ENCODE measurements around the gene ZBP1.

Gene ZBP1

DNA sequence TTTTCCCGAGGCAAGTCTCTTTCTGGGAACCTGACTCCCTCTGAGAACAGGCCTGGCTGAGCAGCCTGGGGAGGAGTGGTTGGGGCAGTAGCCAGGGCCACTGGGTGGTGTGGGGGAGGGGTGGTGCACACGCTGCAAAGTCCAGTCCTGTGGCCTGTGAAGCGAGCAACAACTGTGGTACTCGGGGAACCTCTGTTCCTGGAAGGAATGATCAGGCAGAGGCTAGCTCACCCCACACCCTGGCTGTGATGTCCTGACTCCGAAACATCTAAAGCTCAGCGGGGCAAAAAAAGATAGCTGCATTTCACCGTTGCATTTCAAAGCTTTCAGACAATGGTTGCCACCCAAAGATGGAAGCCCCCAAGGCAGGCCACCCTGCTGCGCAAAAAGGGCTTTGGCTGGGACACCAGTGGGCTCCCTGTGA is 33.8 kb downstream of the ZBP1 start:
- ATAC-seq: no peak
- no peak for DNase-seq

DNA sequence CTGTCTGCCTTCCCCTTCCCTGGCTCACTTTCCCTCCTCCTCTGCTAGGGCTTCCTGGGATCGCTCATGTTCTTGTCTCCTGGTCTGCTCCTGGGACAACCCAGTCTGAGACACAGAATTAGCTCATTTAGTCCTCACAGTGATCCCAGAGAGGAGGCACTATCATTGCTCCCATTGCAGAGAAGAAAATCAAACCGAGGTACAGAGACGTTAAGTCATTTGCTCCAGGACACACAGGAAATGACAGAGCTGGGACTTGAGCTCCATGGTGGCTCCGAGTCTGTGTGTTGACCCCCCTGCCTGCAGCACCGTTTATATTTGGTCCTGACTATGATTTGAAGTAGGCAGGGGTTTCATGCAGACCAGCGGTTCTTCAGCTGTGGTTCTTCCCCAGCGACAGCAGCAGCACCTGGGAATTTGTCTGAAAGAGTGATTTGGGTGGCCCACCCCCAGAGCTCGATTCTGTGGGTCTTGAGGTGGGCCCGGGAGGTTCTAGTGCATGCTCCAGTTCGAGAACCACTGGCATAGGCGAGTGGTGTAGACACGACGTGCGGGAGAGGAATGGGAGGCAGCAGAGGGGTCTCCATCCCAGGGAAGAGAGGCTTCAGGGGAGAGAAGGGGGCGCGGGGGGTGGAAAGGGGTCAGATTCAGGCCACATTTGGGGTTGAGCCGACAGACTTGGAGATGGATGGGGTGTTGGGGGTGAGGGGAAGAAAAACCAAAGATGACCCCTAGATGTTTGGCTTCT is 34.6 kb downstream of the ZBP1 start:
- DNase-seq (no peak), ATAC-seq (no peak)

DNA sequence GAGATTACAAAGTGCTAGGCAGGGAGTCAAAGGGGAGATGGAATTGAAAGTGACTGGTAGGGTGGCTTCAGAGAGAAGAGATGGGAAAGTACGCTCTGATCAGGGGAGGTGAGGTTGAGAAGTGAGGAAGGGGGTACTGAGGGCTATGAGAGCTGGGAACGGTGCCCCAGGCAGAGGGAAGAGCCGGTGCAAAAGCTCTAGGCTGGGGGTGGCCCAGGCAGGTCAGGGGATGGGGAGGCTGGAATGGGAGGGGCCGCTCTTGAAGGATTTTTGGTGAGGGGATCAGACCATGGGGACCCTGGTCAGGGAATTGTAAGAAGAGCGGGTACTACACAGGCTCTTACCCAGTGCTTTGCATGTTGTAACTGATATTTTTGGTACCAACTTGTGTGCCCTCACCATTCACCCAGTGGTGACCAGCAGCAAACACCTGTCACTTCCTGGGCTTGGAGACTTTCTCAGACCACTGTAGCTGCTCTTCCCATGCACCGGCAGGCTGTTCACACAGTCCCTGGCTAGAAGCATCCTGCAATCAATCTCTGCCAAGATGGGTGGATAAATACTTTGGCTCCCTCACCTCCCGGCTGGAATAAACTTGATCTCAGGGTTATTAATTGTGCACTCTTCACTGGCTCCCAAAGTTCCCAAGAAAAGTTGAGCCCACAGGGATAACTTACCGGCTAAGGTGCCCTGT is 35.3 kb downstream of the ZBP1 start:
- ATAC-seq (no peak), DNase-seq (no peak)

DNA sequence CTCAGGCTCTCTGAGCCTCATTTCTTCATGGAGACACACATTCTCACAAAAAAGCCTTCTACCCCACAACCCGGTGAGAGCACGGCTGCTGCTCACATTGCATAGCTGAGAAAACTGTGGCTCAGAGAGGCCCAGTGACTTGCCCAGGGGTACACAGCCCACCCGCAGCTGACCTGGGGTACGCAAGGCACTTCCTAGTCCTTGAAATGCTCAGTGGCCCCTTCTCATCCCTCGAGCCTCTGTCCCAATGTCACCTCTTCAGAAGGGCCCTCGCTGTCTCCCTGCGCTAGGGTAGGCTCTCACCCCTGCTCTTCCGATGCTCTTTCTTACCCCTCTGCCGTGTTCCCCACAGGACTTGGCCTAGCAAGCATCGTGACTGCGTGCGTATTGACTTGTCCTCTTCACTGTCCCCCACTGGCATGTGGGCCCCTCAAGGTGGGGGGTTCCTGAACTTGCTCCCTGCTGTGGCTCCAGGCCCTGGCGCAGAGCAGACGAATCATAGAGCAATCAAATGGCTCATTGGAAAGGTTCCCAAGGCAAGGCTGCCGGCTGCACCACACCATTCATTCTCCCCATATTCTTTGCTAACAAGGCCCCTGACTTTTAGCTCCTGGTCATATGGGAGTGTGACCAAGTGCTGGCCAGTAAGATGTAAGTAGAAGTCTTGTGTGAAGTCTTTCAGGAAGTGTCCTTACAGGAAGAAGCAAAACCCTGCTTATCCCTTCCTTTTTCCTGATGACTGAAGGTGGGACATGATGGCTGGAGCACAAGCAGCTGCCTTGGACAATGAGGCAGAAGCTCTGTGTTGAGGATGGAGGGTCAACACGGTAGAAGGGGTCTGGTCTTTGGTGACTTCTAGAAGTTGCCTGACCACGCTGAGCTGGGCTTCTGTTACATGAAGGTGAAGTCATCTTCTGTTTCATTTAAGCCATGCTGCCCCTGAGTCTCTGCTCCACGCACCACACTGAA is 36.7 kb downstream of the ZBP1 start:
- no peak for DNase-seq
- ATAC-seq: no peak

DNA sequence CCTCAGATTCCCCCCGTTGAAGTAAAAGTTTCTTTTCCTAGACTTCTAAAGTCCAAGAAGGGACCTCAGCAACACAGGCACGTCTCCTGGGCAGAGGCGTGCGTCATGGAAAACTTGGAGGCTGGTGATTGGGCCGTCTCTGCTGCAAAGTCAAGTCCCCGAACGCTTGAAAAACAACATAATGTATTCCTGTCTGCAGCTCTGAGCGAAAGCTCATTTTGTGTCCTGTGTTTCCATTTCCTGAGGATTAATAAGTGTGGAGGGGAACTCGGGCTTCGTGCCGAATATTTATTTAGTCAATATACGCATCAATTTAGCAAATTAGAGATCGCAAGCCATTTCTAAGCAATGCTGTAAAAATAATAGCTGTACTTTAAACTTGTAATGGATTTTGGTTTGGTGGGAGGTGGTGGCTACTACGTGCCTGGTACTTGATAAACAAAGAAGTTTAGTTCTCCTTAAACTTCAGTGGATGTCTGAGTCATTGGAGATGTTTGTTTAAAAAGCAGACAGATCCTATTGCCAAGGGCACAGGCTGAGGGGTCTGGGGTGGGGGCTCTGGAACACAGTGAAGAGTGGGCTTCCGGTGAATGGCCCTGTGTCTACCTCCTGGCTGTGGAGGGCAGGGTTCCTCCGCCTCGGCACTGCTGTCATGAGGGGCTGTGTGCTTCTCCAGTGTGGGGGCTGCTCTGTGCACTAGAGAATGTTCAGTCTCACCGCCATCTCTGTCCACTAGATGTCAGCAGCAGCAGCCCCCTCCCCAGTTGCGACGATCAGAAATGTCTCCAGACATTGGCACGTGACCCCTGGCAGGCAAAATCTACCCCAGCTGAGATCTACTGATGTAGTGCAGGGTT is 37.6 kb downstream of the ZBP1 start:
- no peak for ATAC-seq
- no peak for DNase-seq

DNA sequence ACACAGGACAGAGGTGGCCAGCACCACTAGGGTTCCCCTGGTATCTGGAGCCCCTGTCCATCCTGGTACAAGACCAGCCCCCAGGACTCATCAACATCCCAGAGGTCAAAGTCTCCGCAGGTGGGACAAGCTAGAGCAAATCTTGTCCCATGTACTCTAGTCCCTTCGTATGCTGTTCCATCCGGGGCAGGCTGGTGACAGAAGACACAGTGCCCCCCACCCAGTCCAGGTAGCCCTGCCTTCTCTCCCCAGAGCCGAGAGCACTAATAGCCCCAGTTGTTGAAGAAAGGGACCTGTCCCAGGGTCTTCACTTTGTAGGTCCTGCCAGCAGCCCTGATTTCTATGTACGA is 38.2 kb downstream of the ZBP1 start:
- DNase-seq: no peak
- no peak for ATAC-seq

DNA sequence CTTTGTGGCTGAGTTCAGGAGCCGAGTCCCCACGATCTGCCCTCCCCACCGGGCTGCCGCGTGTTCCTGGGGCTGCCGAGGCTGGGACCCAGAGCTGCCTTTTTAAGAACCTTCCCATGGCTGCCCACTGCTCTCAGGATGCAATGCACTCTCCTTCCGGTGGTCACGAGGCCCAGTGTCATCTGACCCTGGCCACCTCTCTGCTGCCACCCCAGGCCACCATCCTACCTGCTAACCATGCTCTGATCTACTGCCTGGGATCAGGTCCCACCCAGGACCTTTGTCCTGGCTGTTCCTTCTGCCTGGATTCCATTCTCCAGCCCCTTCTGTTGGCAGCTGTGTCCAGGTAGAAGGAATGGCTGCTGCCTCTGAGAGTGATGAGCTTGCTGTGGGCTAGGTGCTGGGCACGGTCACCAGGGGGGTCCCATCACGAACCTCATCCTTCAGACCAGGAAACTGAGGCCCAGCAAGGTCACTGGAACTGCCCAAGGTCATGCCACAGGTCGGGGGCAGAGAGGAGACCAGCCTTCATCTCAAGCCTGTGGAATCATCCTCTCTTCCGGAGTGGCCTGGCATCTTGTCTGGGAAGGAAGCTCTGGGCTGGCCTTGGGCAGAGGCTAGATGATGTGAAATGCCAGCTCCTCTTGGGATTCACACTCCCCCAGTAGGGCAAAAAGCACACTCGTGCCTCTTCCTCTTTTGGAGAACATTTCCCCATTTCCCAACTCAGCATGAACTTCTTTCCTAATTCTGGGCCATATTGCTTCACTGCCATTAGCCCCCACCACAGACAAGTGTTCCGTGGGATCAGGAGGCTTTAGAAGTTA is 38.8 kb downstream of the ZBP1 start:
- no peak for DNase-seq
- no peak for ATAC-seq

DNA sequence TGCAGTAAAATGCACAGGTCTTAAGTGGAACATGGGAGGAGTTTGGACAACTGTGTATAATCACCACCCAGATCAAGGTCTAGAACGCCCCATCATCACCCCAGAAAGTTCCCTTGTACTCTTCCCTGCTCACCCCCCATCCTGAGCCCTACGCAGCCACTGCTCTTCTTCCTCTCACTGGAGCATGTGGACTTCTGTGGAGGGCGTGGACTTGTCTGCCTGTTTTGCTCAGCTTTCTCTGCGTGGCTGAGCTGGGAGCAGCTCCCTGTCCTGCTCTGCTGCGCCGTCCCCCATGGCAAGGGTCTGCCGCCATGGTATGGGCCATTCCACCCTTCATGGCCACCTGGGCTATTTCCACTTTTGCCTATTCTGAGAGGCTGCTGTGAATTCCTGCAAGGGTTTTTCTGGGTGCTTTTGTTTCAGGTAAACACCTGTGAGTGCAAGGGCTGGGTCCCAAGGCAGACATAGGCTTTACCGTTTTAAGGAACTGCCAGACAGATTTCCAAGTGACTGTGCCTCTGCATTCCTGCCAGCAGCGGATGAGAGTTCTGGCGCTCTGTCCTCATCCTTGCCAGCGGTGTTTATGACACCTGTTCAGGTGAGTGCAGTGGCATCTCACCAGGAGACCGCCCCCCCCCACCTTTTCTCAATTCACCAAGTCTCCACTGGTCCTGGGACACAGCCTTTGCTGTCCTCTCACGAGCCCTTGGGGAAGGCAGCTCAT is 39.6 kb downstream of the ZBP1 start:
- ATAC-seq (no peak), DNase-seq (no peak)

DNA sequence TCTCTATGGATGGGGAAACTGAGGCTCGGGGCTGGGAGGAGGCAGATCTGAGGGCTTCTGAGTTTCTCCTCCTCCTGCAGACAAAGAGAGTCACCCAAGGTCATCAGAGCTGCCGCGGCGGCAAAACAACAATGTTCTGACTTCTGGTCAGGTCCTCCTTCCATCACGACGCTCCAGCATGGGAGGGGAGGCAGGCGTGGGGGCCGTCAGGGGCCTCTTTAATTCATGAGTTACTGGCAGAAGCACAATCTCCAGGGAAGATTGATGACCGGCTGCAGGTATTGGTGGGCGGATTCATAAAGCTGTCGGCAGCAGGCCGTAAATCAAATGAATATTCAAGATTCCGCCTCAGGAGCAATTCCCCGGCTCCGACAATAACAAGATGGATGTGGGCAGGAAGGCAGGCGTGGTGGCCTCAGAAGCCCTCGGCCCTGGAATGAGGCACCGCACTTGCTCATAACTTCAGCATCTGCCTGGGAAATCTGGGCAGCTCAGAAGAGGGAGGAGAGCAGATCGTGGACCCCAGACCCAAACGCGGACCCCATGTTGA is 40.3 kb downstream of the ZBP1 start:
- ATAC-seq (no peak), DNase-seq (no peak)

DNA sequence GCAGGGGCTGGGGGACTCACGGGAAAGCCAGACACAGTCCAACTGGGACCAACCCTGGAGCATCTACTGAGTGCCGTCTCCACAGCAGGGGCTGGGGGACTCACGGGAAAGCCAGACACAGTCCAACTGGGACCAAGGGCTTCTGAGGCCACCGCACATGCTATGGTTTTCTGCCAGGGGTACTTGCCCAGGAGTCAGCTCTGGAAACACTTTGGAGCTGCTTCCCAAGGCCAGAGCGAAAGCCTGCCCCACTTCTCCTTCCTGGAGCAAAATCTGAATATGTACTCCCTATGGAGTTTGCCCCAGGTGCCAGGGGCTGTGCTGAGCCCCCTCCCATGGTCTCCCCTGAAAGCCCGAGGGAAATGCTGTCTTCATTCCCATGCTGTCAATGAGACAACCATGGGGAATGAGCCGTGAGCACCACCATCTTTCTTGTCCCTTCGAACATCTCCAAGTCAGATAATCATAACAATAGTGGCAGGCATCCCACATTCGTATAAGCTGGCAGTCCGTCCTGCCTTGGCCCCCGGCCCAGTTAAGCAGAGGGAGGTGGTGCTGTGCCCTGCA is 40.8 kb downstream of the ZBP1 start:
- DNase-seq: no peak
- ATAC-seq: no peak

DNA sequence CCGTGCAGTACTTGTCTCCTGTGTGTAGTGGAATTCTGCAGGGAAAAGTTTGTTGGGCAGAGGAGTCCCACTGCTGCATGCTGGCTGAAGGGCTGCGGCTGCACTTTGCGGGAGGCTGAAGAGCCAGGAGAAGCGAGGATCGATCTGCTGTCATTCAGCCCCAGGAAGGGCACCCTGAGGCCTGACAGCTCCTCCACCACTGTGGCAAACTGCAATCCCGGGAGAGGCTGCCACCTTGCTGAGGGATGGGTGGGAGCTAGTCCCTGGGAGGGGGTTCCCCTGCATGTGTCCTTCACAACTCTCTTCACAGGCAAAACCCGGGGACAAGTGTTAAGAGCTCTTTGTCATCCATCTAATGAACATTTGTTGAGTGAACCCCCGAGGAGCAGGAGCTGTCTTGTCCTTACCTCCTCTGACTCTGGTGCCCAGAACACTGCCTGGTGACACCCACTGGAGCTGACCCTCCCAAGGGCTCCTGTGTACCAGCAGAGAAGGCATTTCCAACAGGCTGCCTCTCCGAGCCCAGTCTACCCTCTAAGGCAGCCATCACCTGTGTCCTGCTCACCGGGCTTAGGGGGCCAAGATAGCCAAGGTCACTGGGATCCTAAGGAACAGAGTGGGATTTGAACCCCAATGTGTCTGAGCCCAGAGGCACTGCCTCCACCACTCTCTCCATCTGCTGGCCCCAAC is 41.6 kb downstream of the ZBP1 start:
- ATAC-seq (no peak), DNase-seq (no peak)

DNA sequence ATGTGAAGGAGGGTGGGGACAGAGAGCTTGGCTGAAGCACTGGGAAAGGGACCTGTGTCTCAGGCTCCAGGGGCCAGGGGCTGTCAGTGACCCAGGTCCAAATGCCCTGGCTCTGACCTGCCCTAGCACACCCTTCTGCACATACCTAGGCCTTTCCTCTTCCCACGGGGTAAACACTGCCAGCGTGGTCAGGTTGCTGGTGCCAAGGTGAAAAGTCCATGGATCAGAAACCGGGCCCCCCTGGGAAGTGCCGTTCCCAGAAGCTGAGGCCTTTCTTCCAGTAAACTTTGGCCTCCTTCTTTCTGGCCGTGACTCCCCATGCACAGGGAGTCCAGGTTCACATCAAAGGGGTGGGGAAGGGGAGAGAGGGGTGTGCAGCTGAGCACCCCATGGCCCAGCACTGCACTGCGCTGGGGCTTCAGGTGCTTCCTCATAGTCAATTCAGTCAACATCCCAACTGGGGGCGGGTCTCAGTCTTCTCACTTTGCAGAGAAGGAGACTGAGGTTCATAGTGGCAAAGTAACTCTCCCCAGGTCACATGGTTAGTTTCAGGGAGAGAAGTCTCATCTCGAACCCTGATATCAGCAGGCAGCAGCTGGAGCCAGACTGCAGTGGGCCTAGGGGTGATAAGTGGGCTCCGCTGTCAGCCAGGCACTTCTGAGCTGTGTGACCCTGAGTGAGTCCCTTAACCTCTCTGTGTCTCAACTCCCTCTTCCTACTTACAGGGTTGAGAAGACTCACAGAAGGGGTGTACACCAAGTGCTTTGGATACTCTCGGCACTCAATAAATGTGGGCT is 42.3 kb downstream of the ZBP1 start:
- ATAC-seq: no peak

DNA sequence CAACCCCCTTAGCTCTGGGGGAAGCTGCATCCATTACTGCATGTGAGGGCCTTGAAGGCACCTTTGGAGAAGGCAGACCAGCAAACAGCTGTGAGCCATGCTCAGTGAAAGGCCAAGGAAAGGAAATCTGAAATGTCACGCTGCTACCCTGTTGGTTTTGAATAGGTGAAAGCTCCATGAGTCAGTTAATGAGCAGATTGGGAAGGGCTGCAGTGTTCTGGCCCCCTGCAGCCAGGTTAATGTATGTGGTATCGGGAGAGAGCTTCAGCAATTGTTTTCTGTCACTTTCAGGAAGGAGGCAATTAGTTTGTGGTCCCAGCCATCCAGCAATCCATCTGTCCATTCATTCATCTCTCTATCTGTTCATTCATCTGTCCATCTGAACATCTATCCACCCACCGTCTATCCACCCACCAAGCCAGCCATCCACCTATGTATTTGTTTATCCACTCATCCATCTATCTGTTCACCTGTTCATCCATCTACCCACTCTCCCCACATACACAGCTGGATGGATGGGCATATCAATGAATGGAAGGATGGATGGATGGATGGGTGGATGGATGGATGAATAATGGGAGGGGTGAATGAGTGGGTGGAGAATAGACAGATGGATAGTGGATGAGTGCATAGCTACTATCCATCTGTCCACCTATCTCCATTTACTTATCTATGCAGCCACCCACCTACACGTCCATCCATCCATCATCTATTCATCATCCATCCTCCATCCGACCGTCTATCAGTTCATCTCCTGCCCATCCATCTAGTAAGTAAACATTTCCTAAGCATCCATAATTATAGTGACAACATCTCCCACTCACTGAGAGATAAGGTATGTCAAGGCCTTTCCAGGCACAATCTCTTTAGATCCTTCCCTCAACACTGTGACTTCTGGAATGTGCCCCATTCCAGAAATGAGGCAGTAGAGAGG is 43.3 kb downstream of the ZBP1 start:
- ATAC-seq (peak; percentile 26), DNase-seq (no peak)

More for the DNA sequence above, 42.3 kb downstream of the ZBP1 start:
- no peak for DNase-seq

DNA sequence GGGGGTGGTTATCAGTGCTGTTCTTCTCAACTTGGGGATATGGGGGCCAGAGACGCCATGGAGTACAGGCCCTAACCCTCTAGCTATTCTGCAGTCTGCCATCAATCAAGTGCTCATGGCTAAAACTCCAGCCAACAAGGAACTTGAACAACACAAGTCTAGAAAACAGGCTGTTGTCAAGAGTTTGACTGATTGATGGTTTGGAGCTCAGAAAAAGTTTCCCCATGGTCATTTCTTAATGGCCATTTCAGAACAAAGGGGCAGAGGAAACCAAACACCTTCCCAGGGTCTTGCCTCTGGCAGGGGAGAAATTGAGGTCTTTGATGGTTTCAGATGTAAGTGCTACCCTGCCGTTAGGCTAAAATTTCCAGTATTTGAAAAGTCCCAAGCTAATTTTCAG is 44.2 kb downstream of the ZBP1 start:
- ATAC-seq: no peak
- no peak for DNase-seq

DNA sequence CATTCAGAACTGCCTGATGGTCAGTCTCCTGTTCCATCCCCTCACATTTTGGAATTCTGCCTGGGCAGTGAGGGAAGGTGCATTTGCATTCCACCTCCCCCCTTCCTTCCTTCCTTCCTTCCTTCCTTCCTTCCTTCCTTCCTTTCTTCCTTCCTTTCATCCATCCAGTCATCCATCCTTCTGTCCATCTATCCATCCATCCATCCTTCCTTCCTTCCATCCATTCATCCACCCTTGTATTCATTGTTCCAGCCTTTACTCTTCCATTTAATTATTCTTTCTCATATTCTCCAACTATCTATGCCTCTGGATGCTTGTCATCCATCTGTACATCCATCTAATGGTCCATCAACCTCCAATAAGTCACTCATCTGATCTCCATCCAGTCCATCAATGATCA is 45.3 kb downstream of the ZBP1 start:
- no peak for DNase-seq
- no peak for ATAC-seq

DNA sequence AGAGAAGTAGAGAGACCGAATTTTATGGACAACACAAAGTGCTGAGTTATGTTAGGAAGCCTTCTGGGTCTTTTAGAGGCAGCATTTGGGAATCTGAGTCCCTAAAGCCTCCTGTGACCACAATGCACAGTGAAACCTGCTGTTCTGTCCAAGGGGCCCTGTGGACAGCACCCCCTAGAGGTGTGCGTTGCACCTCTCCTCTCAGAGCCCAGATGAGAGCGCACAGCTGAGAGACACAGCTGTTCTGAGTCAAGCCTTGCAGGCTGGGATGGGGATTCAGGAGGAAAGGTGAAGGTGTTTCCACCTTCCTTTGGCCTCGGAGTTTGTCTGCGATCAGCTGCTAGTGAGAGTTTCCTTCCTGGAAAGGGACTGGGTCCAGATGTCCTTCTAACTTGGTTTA is 46.3 kb downstream of the ZBP1 start:
- DNase-seq (no peak), ATAC-seq (no peak)

DNA sequence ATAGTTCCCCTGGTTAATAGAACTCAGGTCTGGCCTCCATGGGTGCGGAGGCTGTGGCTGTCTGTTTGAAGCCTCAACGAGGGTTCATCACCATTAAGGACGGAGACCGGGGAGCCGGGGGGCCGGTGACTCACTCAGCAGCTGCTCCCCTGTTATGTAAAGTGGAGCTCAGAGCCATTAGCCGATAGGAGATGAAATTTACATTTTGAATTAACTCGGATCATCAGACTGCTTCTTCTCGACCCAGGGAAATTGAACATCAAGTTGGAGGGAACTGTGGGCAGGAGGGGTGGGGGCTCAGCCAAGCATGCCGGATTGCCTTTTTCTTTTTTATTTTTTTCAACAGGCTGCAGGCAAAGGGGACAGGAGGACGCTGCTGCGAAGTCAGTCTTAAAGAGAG is 47.0 kb downstream of the ZBP1 start:
- DNase-seq: no peak
- ATAC-seq: no peak

Data from stimulated activated naive CD8-positive, alpha-beta T cell treated with anti-CD3 and anti-CD28 coated beads, Interleukin-15, Interleukin-2, amounts not matched to agents 100 U/mL and 50 U/mL, for 24 hours (primary cell).